Panc1 (cell line): ENCODE data around the gene ADAT1. TPM values are rescaled to one million over a fixed set of nuclear protein-coding genes. Genes with fewer than 3 reads are reported as not detected.

Source experiments
- ATAC-seq: fragments of 200-7000 bp; cut with Tn5 transposase; 2 replicates; pipeline ENCODE4 v1.9.1; 2020; ENCODE audit warnings: mild to moderate bottlenecking, moderate library complexity
- BruUV-seq: library from RNA; stranded (reverse); fragments of 400-500 nt; replicated peaks from 2 replicates; lab custom pipeline; 2021; lab: Mats Ljungman, UMichigan
- CTCF ChIA-PET: fragments of 300-600 bp; sonication (Branson Sonifier 250); formaldehyde crosslinking; loops from one replicate; lab custom pipeline; 2022; ENCODE audit warnings: antibody characterized with exemption; lab: Charles Lee
- POLR2A ChIA-PET: fragments of 300-600 bp; sonication (Branson Sonifier 250); formaldehyde crosslinking; loops from one replicate; lab custom pipeline; 2022; ENCODE audit warnings: antibody characterized with exemption; lab: Charles Lee
- DNase-seq: peaks from one replicate; pipeline ENCODE4 v3.0.0-alpha.2; 2010; ENCODE audit warnings: low read depth, low spot score
- H3K27ac ChIP-seq: 2 replicates; pipeline ENCODE4 v1.5.1; 2011; ENCODE audit warnings: mild to moderate bottlenecking, low read length, inconsistent platforms
- H3K27me3 ChIP-seq: fragments of 200-500 bp; sonication (Bioruptor generic); 2 replicates; pipeline ENCODE4 v1.6.0; 2014; ENCODE audit warnings: low read length, inconsistent platforms; ENCODE audit not compliant: control insufficient read depth, insufficient read depth
- H3K36me3 ChIP-seq: fragments of 200-500 bp; sonication (Bioruptor generic); 2 replicates; pipeline ENCODE4 v1.5.1; 2014; ENCODE audit warnings: inconsistent platforms, mild to moderate bottlenecking, low read length, moderate library complexity; ENCODE audit not compliant: control insufficient read depth, insufficient read depth
- H3K4me1 ChIP-seq: 2 replicates; pipeline ENCODE4 v1.5.1; 2011; ENCODE audit warnings: inconsistent platforms, mild to moderate bottlenecking, low read length, moderate library complexity; ENCODE audit not compliant: control insufficient read depth, insufficient read depth
- H3K4me3 ChIP-seq, 2 experiments: 2 replicates each; pipeline ENCODE4 v1.5.1; 2011 to 2012; ENCODE audit warnings: low read depth in 2 of 2, low read length in 2 of 2, mild to moderate bottlenecking in 2 of 2, inconsistent platforms in 1 of 2, moderate library complexity in 1 of 2
- H3K9me3 ChIP-seq: fragments of 200-500 bp; sonication (Bioruptor generic); 2 replicates; pipeline ENCODE4 v1.5.1; 2014; ENCODE audit warnings: low read depth, mild to moderate bottlenecking, inconsistent platforms, low read length, moderate library complexity; ENCODE audit not compliant: control insufficient read depth, insufficient read depth
- POLR2AphosphoS5 ChIP-seq: IDR thresholded peaks from 2 replicates; pipeline ENCODE4 v1.6.1; 2012; ENCODE audit warnings: mild to moderate bottlenecking, low read depth, low read length, moderate library complexity
- SIN3A ChIP-seq: IDR thresholded peaks from 2 replicates; pipeline ENCODE4 v1.6.1; 2012; ENCODE audit warnings: low read depth, mild to moderate bottlenecking, low read length, moderate library complexity, borderline replicate concordance; ENCODE audit not compliant: insufficient read depth
- TCF7L2 ChIP-seq: IDR thresholded peaks from 2 replicates; pipeline ENCODE4 v1.6.1; 2011; ENCODE audit warnings: mild to moderate bottlenecking, low read depth, low read length, inconsistent platforms
- in situ Hi-C: cut with HindIII; loops from 2 replicates; pipeline ENCODE4 v1.10.0; 2016; ENCODE audit warnings: low sequenced_read_pairs, low pct_unique_long_range_greater_than_20kb
- intact Hi-C: fragments of 100-400 bp; cut with micrococcal nuclease; formaldehyde crosslinking; loops from one replicate; pipeline ENCODE4 v1.10.0; 2022; ENCODE audit not compliant: unreplicated experiment
- total RNA-seq: library from RNA; stranded (reverse); gene quantifications from one replicate; pipeline ENCODE4 v1.2.1, GENCODE V29; 2021; ENCODE audit not compliant: unreplicated experiment
- TF ChIP-seq, protein P1 (sequence below): fragments of 450-650 bp; IDR thresholded peaks from 2 replicates; pipeline ENCODE4 v1.5.1; 2017; ENCODE audit warnings: mild to moderate bottlenecking
- TF ChIP-seq, protein P2 (sequence below), 2 experiments: IDR thresholded peaks; 2 replicates each; pipeline ENCODE4 v1.6.1; 2011 to 2012; ENCODE audit warnings: low read depth in 2 of 2, control low read depth in 1 of 2, low read length in 1 of 2, mild to moderate bottlenecking in 1 of 2, moderate library complexity in 1 of 2; ENCODE audit not compliant: insufficient read depth in 1 of 2

The ADAT1 gene
- total RNA-seq, 1 experiment from 2014 or later, result 46.8 TPM

DNA sequence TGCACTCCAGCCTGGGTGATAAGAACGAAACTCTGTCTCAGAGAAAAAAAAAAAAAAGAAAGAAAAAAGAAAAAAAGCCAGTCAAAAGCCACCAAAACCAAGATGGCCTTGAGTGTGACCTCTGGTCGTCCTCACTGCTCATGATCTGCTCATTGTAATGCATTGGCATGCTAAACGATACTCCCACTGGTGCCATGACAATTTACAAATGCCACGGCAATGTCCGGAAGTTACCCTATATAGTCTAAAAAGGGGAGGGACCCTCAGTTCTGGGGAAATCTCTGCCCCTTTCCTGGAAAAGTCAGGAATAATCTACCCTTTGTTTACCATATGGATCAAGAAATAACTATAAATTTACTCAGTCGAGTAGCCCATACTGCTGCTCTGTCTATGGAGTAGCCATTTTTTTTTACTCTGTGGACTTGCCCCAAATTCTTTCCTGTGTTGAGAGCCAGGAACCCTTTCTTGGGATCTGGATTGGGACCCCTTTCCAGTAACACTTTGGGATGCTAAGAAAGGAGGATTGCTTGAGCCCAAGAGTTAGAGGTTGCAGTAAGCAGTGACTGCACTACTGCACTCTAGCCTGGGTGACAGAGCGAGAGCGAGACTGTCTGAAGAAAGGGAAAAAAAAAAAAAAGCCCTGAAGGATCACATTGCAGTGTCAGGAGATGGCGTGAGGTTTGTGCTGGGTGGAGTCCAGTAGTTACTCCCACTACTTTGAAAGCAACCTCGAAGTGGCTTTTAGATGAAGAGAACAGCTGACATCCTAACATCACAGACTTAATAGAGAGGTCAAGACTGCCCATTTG lies 63.3 kb downstream of the ADAT1 start:
- ATAC-seq (no peak), DNase-seq (no peak)
- H3K4me3 ChIP-seq, result no peak overlapping the region
- no peak overlapping the region for H3K27ac ChIP-seq
- in situ Hi-C loops (no loop called here), intact Hi-C loops (loop anchor here (10.0 kb wide), 1 partner anchor 85 kb away; no protein-coding TSS in a partner anchor)
- POLR2A ChIA-PET, result interaction anchor here (0.7 kb wide), 1 partner anchor 114 kb away, joined by 7 read pairs; no protein-coding TSS in a partner anchor
- H3K4me1 ChIP-seq, result no peaks in the 10 kb centered on the region
- peaks cover 8% of the 10 kb centered on the region for H3K27me3 ChIP-seq
- TF ChIP-seq POLR2AphosphoS5 (no peak), SIN3A (no peak), TCF7L2 (no peak)
- TF ChIP-seq, protein P1, sequence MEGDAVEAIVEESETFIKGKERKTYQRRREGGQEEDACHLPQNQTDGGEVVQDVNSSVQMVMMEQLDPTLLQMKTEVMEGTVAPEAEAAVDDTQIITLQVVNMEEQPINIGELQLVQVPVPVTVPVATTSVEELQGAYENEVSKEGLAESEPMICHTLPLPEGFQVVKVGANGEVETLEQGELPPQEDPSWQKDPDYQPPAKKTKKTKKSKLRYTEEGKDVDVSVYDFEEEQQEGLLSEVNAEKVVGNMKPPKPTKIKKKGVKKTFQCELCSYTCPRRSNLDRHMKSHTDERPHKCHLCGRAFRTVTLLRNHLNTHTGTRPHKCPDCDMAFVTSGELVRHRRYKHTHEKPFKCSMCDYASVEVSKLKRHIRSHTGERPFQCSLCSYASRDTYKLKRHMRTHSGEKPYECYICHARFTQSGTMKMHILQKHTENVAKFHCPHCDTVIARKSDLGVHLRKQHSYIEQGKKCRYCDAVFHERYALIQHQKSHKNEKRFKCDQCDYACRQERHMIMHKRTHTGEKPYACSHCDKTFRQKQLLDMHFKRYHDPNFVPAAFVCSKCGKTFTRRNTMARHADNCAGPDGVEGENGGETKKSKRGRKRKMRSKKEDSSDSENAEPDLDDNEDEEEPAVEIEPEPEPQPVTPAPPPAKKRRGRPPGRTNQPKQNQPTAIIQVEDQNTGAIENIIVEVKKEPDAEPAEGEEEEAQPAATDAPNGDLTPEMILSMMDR, result no peak
- TF ChIP-seq, protein P2, sequence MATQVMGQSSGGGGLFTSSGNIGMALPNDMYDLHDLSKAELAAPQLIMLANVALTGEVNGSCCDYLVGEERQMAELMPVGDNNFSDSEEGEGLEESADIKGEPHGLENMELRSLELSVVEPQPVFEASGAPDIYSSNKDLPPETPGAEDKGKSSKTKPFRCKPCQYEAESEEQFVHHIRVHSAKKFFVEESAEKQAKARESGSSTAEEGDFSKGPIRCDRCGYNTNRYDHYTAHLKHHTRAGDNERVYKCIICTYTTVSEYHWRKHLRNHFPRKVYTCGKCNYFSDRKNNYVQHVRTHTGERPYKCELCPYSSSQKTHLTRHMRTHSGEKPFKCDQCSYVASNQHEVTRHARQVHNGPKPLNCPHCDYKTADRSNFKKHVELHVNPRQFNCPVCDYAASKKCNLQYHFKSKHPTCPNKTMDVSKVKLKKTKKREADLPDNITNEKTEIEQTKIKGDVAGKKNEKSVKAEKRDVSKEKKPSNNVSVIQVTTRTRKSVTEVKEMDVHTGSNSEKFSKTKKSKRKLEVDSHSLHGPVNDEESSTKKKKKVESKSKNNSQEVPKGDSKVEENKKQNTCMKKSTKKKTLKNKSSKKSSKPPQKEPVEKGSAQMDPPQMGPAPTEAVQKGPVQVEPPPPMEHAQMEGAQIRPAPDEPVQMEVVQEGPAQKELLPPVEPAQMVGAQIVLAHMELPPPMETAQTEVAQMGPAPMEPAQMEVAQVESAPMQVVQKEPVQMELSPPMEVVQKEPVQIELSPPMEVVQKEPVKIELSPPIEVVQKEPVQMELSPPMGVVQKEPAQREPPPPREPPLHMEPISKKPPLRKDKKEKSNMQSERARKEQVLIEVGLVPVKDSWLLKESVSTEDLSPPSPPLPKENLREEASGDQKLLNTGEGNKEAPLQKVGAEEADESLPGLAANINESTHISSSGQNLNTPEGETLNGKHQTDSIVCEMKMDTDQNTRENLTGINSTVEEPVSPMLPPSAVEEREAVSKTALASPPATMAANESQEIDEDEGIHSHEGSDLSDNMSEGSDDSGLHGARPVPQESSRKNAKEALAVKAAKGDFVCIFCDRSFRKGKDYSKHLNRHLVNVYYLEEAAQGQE (IDR thresholded peaks at IDR 0.05; ENCODE audit: insufficient read depth in 1 of 2, low read depth in 2 of 2, low read length in 1 of 2), result no peak
- H3K9me3 ChIP-seq, result no peaks in the 10 kb centered on the region
- BruUV-seq, result no TSS peak
- CTCF ChIA-PET, result interaction anchor here (0.7 kb wide), 1 partner anchor 10 kb away, joined by 3 read pairs; no protein-coding TSS in a partner anchor
- no peaks in the 10 kb centered on the region for H3K36me3 ChIP-seq

GRCh38 chr16:75558846-75559401 lies 64.2 kb downstream of the ADAT1 start:
- no peaks in the 10 kb centered on the region for H3K9me3 ChIP-seq
- DNase-seq (no peak), ATAC-seq (no peak)
- CTCF ChIA-PET, result no interaction called here
- in situ Hi-C loops (no loop called here), intact Hi-C loops (loop anchor here (10.0 kb wide), 1 partner anchor 84 kb away; no protein-coding TSS in a partner anchor)
- no peaks in the 10 kb centered on the region for H3K36me3 ChIP-seq
- BruUV-seq, result no TSS peak
- H3K27me3 ChIP-seq, result peaks cover 8% of the 10 kb centered on the region
- no peak overlapping the region for H3K4me3 ChIP-seq
- H3K4me1 ChIP-seq, result no peaks in the 10 kb centered on the region
- POLR2A ChIA-PET, result no interaction called here
- TF ChIP-seq, protein P2 (IDR thresholded peaks at IDR 0.05; ENCODE audit: insufficient read depth in 1 of 2, low read depth in 2 of 2, low read length in 1 of 2), result no peak
- no peak for TF ChIP-seq POLR2AphosphoS5
- TF ChIP-seq, protein P1, result no peak
- TF ChIP-seq TCF7L2, result no peak
- TF ChIP-seq SIN3A, result no peak
- no peak overlapping the region for H3K27ac ChIP-seq
